GM12874 (cell line): ENCODE measurements around the gene PTBP1.

Source experiments
- CTCF ChIP-seq: IDR thresholded peaks from 2 replicates; pipeline ENCODE4 v1.5.1; 2011; ENCODE audit warnings: low read depth, mild to moderate bottlenecking, control low read depth, low read length, moderate library complexity; ENCODE audit not compliant: insufficient read depth

The PTBP1 gene

GRCh38 chr19:814152-815078 lies 17.2 kb downstream of the PTBP1 start:
- TF ChIP-seq CTCF = no peak

GRCh38 chr19:815079-815774 lies 18.0 kb downstream of the PTBP1 start:
- TF ChIP-seq CTCF = no peak

- TF ChIP-seq CTCF = no peak
Observed at GRCh38 chr19:815775-816499, 18.7 kb downstream of the PTBP1 start.

- no peak for TF ChIP-seq CTCF
Observed at GRCh38 chr19:816500-816857, 19.2 kb downstream of the PTBP1 start.

- TF ChIP-seq CTCF = no peak
Observed at GRCh38 chr19:821231-821824, 24.1 kb downstream of the PTBP1 start.

- no peak for TF ChIP-seq CTCF
Observed at GRCh38 chr19:821825-822503, 24.7 kb downstream of the PTBP1 start, which contains the start of gene PLPPR3. TSS of gene PLPPR3 (minus strand) at chr19:821955. CDS start at chr19:821559, 396 bp downstream.
